ENCODE results near the gene CC2D2B.
"Not testable (repeated sequence)": the region's sequence is repeated elsewhere in the genome, so short reads cannot be mapped to it uniquely, and the experiment has no call there.

Gene CC2D2B

DNA sequence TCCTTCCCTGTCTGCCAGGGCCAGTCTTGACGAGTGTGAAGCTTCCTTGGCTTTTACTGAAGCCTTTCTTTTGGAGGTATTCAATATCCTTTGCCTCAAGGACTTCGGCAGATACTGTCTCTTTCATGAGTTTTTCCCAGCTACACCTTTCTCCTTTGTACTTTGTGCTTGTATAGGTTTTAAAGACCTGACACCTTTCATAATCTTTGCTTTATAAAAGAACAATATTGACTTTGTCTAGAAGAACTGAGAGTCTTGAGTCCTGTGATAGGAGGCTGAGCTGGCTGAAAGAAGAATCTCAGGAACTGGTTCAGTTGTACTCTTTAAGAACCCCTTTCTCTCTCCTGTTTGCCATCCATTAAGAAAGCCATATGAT, 41.3 kb upstream of the CC2D2B start:
- Mint-ChIP-seq H3K4me1 (no peaks in the 10 kb centered on the region), H3K36me3 (ENCODE audit: low read depth) (peaks cover 8% of the 10 kb centered on the region), H3K27ac (no peak overlapping the region), H3K27me3 (ENCODE audit: low read depth, poor library complexity) (no peaks in the 10 kb centered on the region), H3K9me3 (no peaks in the 10 kb centered on the region), H3K4me3 (no peak overlapping the region)
- TF ChIP-seq, protein P1, sequence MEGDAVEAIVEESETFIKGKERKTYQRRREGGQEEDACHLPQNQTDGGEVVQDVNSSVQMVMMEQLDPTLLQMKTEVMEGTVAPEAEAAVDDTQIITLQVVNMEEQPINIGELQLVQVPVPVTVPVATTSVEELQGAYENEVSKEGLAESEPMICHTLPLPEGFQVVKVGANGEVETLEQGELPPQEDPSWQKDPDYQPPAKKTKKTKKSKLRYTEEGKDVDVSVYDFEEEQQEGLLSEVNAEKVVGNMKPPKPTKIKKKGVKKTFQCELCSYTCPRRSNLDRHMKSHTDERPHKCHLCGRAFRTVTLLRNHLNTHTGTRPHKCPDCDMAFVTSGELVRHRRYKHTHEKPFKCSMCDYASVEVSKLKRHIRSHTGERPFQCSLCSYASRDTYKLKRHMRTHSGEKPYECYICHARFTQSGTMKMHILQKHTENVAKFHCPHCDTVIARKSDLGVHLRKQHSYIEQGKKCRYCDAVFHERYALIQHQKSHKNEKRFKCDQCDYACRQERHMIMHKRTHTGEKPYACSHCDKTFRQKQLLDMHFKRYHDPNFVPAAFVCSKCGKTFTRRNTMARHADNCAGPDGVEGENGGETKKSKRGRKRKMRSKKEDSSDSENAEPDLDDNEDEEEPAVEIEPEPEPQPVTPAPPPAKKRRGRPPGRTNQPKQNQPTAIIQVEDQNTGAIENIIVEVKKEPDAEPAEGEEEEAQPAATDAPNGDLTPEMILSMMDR (IDR thresholded peaks at IDR 0.05): no peak
- DNase-seq: no peak

- H3K36me3 Mint-ChIP-seq (ENCODE audit: low read depth): peaks cover 20% of the 10 kb centered on the region
- no peaks in the 10 kb centered on the region for H3K9me3 Mint-ChIP-seq
- no peak overlapping the region for H3K4me3 Mint-ChIP-seq
- H3K27me3 Mint-ChIP-seq (ENCODE audit: low read depth, poor library complexity): no peaks in the 10 kb centered on the region
- DNase-seq: no peak
- H3K27ac Mint-ChIP-seq: no peak overlapping the region
- H3K4me1 Mint-ChIP-seq: no peaks in the 10 kb centered on the region
- TF ChIP-seq, protein P1 (IDR thresholded peaks at IDR 0.05): no peak
These were observed 39.9 kb upstream of the CC2D2B start for GRCh38 chr10:95867866-95868265.

DNA sequence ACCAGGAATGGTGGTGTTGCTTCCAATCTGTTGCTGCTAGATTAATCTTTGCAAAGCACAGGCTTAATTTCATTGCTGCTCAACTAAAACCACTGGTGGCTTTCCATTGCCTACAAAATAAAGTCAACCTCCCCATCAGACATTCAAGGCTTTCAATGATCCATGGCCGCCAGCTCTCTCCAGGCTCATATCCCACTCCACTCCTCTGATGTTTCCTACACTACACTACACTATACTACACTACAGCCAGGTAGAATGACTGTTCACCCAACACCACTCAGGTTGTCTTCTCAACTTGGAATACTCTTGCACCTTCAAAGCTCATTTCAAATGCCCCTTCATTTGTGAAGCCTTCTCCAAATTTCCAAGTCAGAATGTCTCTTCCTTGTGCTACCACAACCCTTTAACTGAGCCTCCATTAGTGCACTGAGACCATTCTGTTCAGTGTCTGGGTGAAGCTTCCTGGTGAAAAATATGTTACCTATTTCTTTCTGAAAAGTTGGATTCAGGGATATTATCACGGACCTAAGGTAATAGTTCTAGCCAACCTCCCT, 35.5 kb upstream of the CC2D2B start:
- TF ChIP-seq, protein P1 (IDR thresholded peaks at IDR 0.05): no peak
- DNase-seq: no peak
- peak overlapping the region; percentile 82 for H3K27ac Mint-ChIP-seq
- H3K4me3 Mint-ChIP-seq: no peak overlapping the region
- no peaks in the 10 kb centered on the region for H3K4me1 Mint-ChIP-seq
- no peaks in the 10 kb centered on the region for H3K27me3 Mint-ChIP-seq (ENCODE audit: low read depth, poor library complexity)
- H3K36me3 Mint-ChIP-seq (ENCODE audit: low read depth): peaks cover 63% of the 10 kb centered on the region
- peaks cover 19% of the 10 kb centered on the region for H3K9me3 Mint-ChIP-seq

DNA sequence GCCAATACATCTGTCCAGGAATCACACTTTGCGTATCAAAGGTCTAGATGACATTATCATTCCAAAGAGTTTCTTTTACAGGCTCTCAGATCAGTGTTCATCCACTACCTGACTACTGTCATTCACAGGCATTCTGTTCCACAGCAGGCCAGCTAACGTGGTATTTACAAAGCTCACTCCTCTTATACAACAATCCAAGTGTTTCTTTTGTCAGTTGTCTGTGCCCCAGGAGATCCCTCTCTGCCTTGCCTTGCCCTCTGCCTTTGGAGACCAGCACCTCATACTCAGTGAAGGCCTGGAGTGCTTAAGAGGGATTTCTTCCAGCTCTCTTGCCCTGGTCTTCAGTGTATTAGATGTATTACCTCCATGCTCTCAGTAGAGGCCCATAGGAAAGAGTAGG, 34.6 kb upstream of the CC2D2B start:
- peaks cover 19% of the 10 kb centered on the region for H3K9me3 Mint-ChIP-seq
- no peak overlapping the region for H3K4me3 Mint-ChIP-seq
- no peak for DNase-seq
- H3K4me1 Mint-ChIP-seq: no peaks in the 10 kb centered on the region
- H3K27ac Mint-ChIP-seq: no peak overlapping the region
- TF ChIP-seq, protein P1 (IDR thresholded peaks at IDR 0.05): no peak
- H3K36me3 Mint-ChIP-seq (ENCODE audit: low read depth): peaks cover 72% of the 10 kb centered on the region
- no peaks in the 10 kb centered on the region for H3K27me3 Mint-ChIP-seq (ENCODE audit: low read depth, poor library complexity)

DNA sequence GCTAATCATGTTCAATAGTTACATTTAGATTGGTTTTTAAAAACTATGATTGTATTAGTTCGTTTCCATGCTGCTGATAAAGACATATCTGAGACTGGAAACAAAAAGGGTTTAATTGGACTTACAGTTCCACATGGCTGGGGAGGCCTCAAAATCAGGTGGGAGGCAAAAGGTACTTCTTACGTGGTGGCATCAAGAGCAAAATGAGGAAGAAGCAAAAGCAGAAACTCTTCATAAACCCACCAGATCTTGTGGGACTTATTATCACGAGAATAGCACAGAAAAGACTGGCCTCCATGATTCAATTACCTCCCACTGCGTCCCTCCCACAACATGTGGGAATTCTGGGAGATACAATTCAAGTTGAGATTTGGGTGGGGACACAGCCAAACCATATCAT, 34.1 kb upstream of the CC2D2B start:
- DNase-seq: no peak
- H3K9me3 Mint-ChIP-seq: peaks cover 19% of the 10 kb centered on the region
- H3K27ac Mint-ChIP-seq: no peak overlapping the region
- no peak overlapping the region for H3K4me3 Mint-ChIP-seq
- no peaks in the 10 kb centered on the region for H3K27me3 Mint-ChIP-seq (ENCODE audit: low read depth, poor library complexity)
- H3K36me3 Mint-ChIP-seq (ENCODE audit: low read depth): peaks cover 77% of the 10 kb centered on the region
- no peaks in the 10 kb centered on the region for H3K4me1 Mint-ChIP-seq
- TF ChIP-seq, protein P1 (IDR thresholded peaks at IDR 0.05): no peak

DNA sequence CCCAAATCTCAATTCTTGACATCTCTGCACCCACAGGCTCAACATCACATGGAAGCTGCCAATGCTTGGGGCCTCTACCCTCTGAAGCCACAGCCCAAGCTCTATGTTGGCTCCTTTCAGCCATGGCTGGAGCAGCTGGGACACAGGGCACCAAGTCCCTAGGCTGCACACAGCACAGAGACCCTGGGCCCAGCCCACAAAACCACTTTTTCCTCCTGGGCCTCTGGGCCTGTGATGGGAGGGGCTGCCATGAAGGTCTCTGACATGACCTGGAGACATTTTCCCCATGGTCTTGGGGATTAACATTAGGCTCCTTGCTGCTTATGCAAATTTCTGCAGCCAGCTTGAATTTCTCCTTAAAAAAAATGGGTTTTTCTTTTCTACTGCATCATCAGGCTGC, 33.0 kb upstream of the CC2D2B start:
- not testable (repeated sequence) for H3K4me1 Mint-ChIP-seq; H3K27me3 Mint-ChIP-seq (ENCODE audit: low read depth, poor library complexity); H3K27ac Mint-ChIP-seq; H3K4me3 Mint-ChIP-seq; DNase-seq
- Mint-ChIP-seq H3K9me3 (peaks cover 19% of the 10 kb centered on the region), H3K36me3 (ENCODE audit: low read depth) (peaks cover 79% of the 10 kb centered on the region)
